ENCODE results near the gene SLC25A31. TPM values are rescaled to one million over a fixed set of nuclear protein-coding genes. Genes with fewer than 3 reads are reported as not detected.

The SLC25A31 gene
- total and polyA plus RNA-seq, 2 of the 13 experiments (the other 11 are each of a cell fraction or from before 2014, with no cell fraction given) = 0.04 TPM; not detected in 1

DNA sequence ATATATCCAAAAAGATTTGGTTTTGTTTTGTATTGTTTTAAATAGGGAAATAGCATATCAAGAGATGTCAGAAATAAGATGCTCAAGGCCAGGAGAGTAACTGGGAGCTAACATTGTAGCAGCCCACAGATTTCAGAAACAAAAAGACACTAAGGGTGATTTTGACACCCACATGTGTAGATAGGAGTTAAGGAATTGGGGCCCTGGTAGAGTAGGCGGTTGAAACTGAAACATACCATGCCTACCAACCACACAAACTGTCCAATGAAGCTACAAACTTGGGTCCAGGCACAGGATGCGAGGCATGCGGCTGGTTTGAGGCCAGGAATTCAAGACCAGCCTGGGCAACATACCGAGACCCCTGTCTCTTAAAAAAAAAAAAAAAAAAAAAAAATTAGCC, 45.6 kb downstream of the SLC25A31 start:
- H3K4me1 ChIP-seq (ENCODE audit: insufficient read depth, low read length) = peaks cover 21% of the 10 kb centered on the region
- no peaks in the 10 kb centered on the region for H3K79me2 ChIP-seq (ENCODE audit: insufficient read depth, low read length)
- in situ Hi-C loops (cut with HindIII; ENCODE audit: extremely low pct_ligation_motif_present, low pct_unique_long_range_greater_than_20kb) (no loop called here), intact Hi-C loops (cut with micrococcal nuclease; ENCODE audit: unreplicated experiment) (loop anchor here (5.0 kb wide), 1 partner anchor 154 kb away; no protein-coding TSS in a partner anchor)
- H3K27me3 ChIP-seq (ENCODE audit: control insufficient read depth in 1 of 2, insufficient read depth in 2 of 2, low read length in 2 of 2) = no peaks in the 10 kb centered on the region
- ATAC-seq (no peak), DNase-seq (ENCODE audit: low spot score) (no peak), FAIRE-seq (no peak)
- TF ChIP-seq HMG20B (CRISPR knock-in tag; conservative IDR thresholded peaks at IDR 0.05) (no peak), HES4 (CRISPR knock-in tag; IDR thresholded peaks at IDR 0.05; ENCODE audit: borderline replicate concordance) (no peak), TCF12 (IDR thresholded peaks at IDR 0.05) (no peak), TCF12 (CRISPR knock-in tag; IDR thresholded peaks at IDR 0.05) (no peak), NR2F2 (IDR thresholded peaks at IDR 0.05; ENCODE audit: borderline replicate concordance, low read depth) (no peak), ZNF576 (CRISPR knock-in tag; IDR thresholded peaks at IDR 0.05) (no peak), MXD1 (CRISPR knock-in tag; IDR thresholded peaks at IDR 0.05) (no peak), MLX (CRISPR knock-in tag; IDR thresholded peaks at IDR 0.05) (no peak), SMYD3 (CRISPR knock-in tag; IDR thresholded peaks at IDR 0.05) (no peak), AKNA (CRISPR knock-in tag; IDR thresholded peaks at IDR 0.05; ENCODE audit: borderline replicate concordance) (no peak)
- H2AFZ ChIP-seq (ENCODE audit: low read length) = no peak overlapping the region
- POLR2A ChIA-PET = no interaction called here
- CTCF ChIA-PET (ENCODE audit: low intra/inter-chr PET ratio, low total read pairs) = no interaction called here
- H3K9ac ChIP-seq (ENCODE audit: insufficient read depth, low read depth, low read length) = no peak overlapping the region
- BruUV-seq (replicated peaks) = no TSS peak
- H3K36me3 ChIP-seq (replicated peaks in 1 of 2; ENCODE audit: control insufficient read depth in 1 of 2, insufficient read depth in 2 of 2, low read length in 2 of 2) = no peaks in the 10 kb centered on the region
- no peaks in the 10 kb centered on the region for H3K9me3 ChIP-seq (ENCODE audit: low read length)
- 62% methylated on average over 4 of the region's 4 CpGs for WGBS (ENCODE audit: low lambda C conversion rate)
- no peak overlapping the region for H3K4me3 ChIP-seq (replicated peaks in 1 of 3; ENCODE audit: insufficient read depth in 1 of 3, low read depth in 2 of 3, low read length in 3 of 3)
- no peaks in the 10 kb centered on the region for H4K20me1 ChIP-seq (ENCODE audit: insufficient read depth, low read length)
- no peak overlapping the region for H3K27ac ChIP-seq (ENCODE audit: extremely low read length, insufficient read depth, low read length)
- H3K4me2 ChIP-seq (ENCODE audit: low read depth, low read length) = no peak overlapping the region

All from HepG2 (cell line).